CD4-positive, CD25-positive, alpha-beta regulatory T cell (primary cell): ENCODE data around the gene KPTN. TPM values are rescaled to one million over a fixed set of nuclear protein-coding genes. Genes with fewer than 3 reads are reported as not detected.
A peak's percentile ranks its signal among the peaks of the same experiment; 100 is the strongest.

Experiments used
- ATAC-seq, 2 donors: fragments of 150-1000 bp; cut with Tn5 transposase; one replicate each; pipeline ENCODE4 v1.10.0; 2021; ENCODE audit warnings: low read depth in 2 of 2, moderate number of reproducible peaks in 2 of 2, moderate library complexity in 1 of 2
- DNase-seq, 3 donors: peaks; one replicate each; pipeline versions ENCODE4 v3.0.0 to v3.0.0-alpha.2; 2012 to 2022; ENCODE audit warnings: mixed read lengths in 1 of 3
- H3K27ac ChIP-seq: one replicate; pipeline ENCODE4 v1.7.0; 2013; ENCODE audit warnings: mild to moderate bottlenecking, low read length; ENCODE audit not compliant: insufficient read depth, poor library complexity, severe bottlenecking
- H3K27me3 ChIP-seq: one replicate; pipeline ENCODE4 v1.7.0; 2013; ENCODE audit warnings: low read length; ENCODE audit not compliant: control insufficient read depth, insufficient read depth
- H3K36me3 ChIP-seq: one replicate; pipeline ENCODE4 v1.7.0; 2013; ENCODE audit warnings: mild to moderate bottlenecking, low read length, moderate library complexity; ENCODE audit not compliant: control insufficient read depth, insufficient read depth
- H3K4me1 ChIP-seq: 2 replicates; pipeline ENCODE4 v1.7.0; 2013; ENCODE audit warnings: mild to moderate bottlenecking, low read length; ENCODE audit not compliant: insufficient read depth, control insufficient read depth, poor library complexity, severe bottlenecking
- H3K4me3 ChIP-seq: one replicate; pipeline ENCODE4 v1.7.0; 2013; ENCODE audit warnings: low read depth, mild to moderate bottlenecking, low read length, moderate library complexity
- H3K9me3 ChIP-seq, 2 experiments: 1 replicate in 1 of 2; 2 replicates in 1 of 2; pipeline ENCODE4 v1.7.0; 2013; ENCODE audit warnings: low read length in 2 of 2, mild to moderate bottlenecking in 1 of 2, moderate library complexity in 1 of 2; ENCODE audit not compliant: control insufficient read depth in 2 of 2
- H3K27ac Mint-ChIP-seq, 3 donors: one replicate each; pipeline ENCODE4 v1.8.0; 2020 to 2022; ENCODE audit warnings: mild to moderate bottlenecking in 3 of 3, mixed read lengths in 3 of 3, moderate library complexity in 2 of 3
- H3K27me3 Mint-ChIP-seq: one replicate; pipeline ENCODE4 v1.8.0; 2022; ENCODE audit warnings: mild to moderate bottlenecking, mixed read lengths
- H3K36me3 Mint-ChIP-seq: one replicate; pipeline ENCODE4 v1.8.0; 2020; ENCODE audit warnings: mixed read lengths
- H3K4me1 Mint-ChIP-seq, 4 donors: one replicate each; pipeline ENCODE4 v1.8.0; 2020 to 2022; ENCODE audit warnings: mixed read lengths in 4 of 4, mild to moderate bottlenecking in 1 of 4
- H3K4me3 Mint-ChIP-seq, 4 donors: one replicate each; pipeline ENCODE4 v1.8.0; 2020 to 2022; ENCODE audit warnings: mild to moderate bottlenecking in 4 of 4, mixed read lengths in 4 of 4, moderate library complexity in 3 of 4
- H3K9me3 Mint-ChIP-seq, 7 donors: one replicate each; pipeline ENCODE4 v1.8.0; 2020 to 2022; ENCODE audit warnings: mixed read lengths in 7 of 7, mild to moderate bottlenecking in 3 of 7, moderate library complexity in 2 of 7
- polyA plus RNA-seq, 4 donors: library from polyadenylated mRNA; unstranded; fragments of 300-500 nt; fragmentation: Illumina TruSeq; gene quantifications; one replicate each; pipeline ENCODE4 v1.2.3, GENCODE V29; 2021
- total RNA-seq: library from RNA; stranded (reverse); gene quantifications from one replicate; pipeline ENCODE4 v1.2.3, GENCODE V29; 2022

Gene KPTN
- total and polyA plus RNA-seq, 5 donors from 2014 or later, result 2.7 to 6.2 (median 3.8) TPM

GRCh38 chr19:47428177-47428894, 55.7 kb downstream of the KPTN start:
- Histone ChIP-seq H3K27me3 (peaks cover 7% of the 10 kb centered on the region), H3K36me3 (no peaks in the 10 kb centered on the region), H3K4me3 (peak overlapping the region; percentile 48), H3K27ac (peak overlapping the region; percentile 24), H3K9me3 (no peaks in the 10 kb centered on the region), H3K4me1 (peaks cover 35% of the 10 kb centered on the region)
- ATAC-seq (peak; percentile 79 to 82), DNase-seq (peak; percentile 82 to 94 (median 83))
- peaks cover 0 to 25% (median 7%) of the 10 kb centered on the region in 4 donors for H3K4me1 Mint-ChIP-seq
- H3K4me3 Mint-ChIP-seq, result no peak overlapping the region
- H3K27ac Mint-ChIP-seq, result no peak overlapping the region
- H3K36me3 Mint-ChIP-seq, result no peaks in the 10 kb centered on the region
- peaks cover 0 to 2% (median 0%) of the 10 kb centered on the region in 7 donors for H3K9me3 Mint-ChIP-seq
- H3K27me3 Mint-ChIP-seq, result peaks cover 48% of the 10 kb centered on the region

GRCh38 chr19:47427241-47428176, 56.5 kb downstream of the KPTN start:
- Mint-ChIP-seq H3K4me1 (peaks cover 0 to 26% (median 4%) of the 10 kb centered on the region in 4 donors), H3K36me3 (peaks cover 4% of the 10 kb centered on the region), H3K27ac (no peak overlapping the region), H3K27me3 (peaks cover 52% of the 10 kb centered on the region), H3K9me3 (peaks cover 0 to 4% (median 0%) of the 10 kb centered on the region in 7 donors), H3K4me3 (no peak overlapping the region)
- peak; percentile 58 to 69 (median 69) for DNase-seq
- Histone ChIP-seq H3K27me3 (peaks cover 14% of the 10 kb centered on the region), H3K36me3 (no peaks in the 10 kb centered on the region), H3K27ac (peak overlapping the region; percentile 24), H3K4me3 (peak overlapping the region; percentile 32), H3K9me3 (no peaks in the 10 kb centered on the region), H3K4me1 (peaks cover 35% of the 10 kb centered on the region)
- ATAC-seq, result peak; percentile 52 to 62

Other genes starting within 250 kb of the KPTN start
- 44.1 TPM for gene CCDC9, start 227.7 kb downstream of the KPTN start, total RNA-seq
- 10 to 100 TPM in 3 of 4 donors, 1 to 10 TPM in 1; 7.3 to 14.5 (median 12.6) TPM for gene CCDC9, start 227.7 kb downstream of the KPTN start, polyA plus RNA-seq
- 11.0 TPM for gene INAFM1, start 209.3 kb downstream of the KPTN start, total RNA-seq
- gene INAFM1, start 209.3 kb downstream of the KPTN start, polyA plus RNA-seq, result 1 to 10 TPM; 1.5 to 3.6 (median 2.1) TPM
- 0.91 TPM for gene C5AR1, start 174.4 kb downstream of the KPTN start, total RNA-seq
- gene C5AR1, start 174.4 kb downstream of the KPTN start, polyA plus RNA-seq, result under 1 TPM in 1 of 4 donors, not detected in 3; 0.22 TPM
- gene C5AR2, start 152.0 kb downstream of the KPTN start, total RNA-seq, result 1.9 TPM
- under 1 TPM; 0.09 to 0.33 (median 0.21) TPM for gene C5AR2, start 152.0 kb downstream of the KPTN start, polyA plus RNA-seq
- 11.7 TPM for gene DHX34, start 134.9 kb downstream of the KPTN start, total RNA-seq
- gene DHX34, start 134.9 kb downstream of the KPTN start, polyA plus RNA-seq, result 1 to 10 TPM; 2.3 to 3.9 (median 3.3) TPM
- gene MEIS3, start 64.7 kb downstream of the KPTN start, total RNA-seq, result not detected
- 1 to 10 TPM in 1 of 4 donors, under 1 TPM in 2, not detected in 1; 0.13 to 1.0 (median 0.44) TPM for gene MEIS3, start 64.7 kb downstream of the KPTN start, polyA plus RNA-seq
- not detected for gene SLC8A2, start 12.3 kb downstream of the KPTN start, total RNA-seq
- not detected for gene SLC8A2, start 12.3 kb downstream of the KPTN start, polyA plus RNA-seq
- gene NAPA, start 30.8 kb upstream of the KPTN start, total RNA-seq, result 155 TPM
- gene NAPA, start 30.8 kb upstream of the KPTN start, polyA plus RNA-seq, result 100 to 1,000 TPM in 1 of 4 donors, 10 to 100 TPM in 3; 87.3 to 101 (median 92.5) TPM
- 0.52 TPM for gene ZNF541, start 88.9 kb upstream of the KPTN start, total RNA-seq
- under 1 TPM in 3 of 4 donors, not detected in 1; 0.07 to 0.42 (median 0.23) TPM for gene ZNF541, start 88.9 kb upstream of the KPTN start, polyA plus RNA-seq
- gene BICRA, start 124.9 kb upstream of the KPTN start, total RNA-seq, result 43.8 TPM
- gene BICRA, start 124.9 kb upstream of the KPTN start, polyA plus RNA-seq, result under 1 TPM; 0.25 to 0.75 (median 0.49) TPM
- gene EHD2, start 229.2 kb upstream of the KPTN start, total RNA-seq, result 0.86 TPM
- gene EHD2, start 229.2 kb upstream of the KPTN start, polyA plus RNA-seq, result under 1 TPM in 1 of 4 donors, not detected in 3; 0.05 TPM